ENCODE measurements around the gene COL27A1.

Gene COL27A1

DNA sequence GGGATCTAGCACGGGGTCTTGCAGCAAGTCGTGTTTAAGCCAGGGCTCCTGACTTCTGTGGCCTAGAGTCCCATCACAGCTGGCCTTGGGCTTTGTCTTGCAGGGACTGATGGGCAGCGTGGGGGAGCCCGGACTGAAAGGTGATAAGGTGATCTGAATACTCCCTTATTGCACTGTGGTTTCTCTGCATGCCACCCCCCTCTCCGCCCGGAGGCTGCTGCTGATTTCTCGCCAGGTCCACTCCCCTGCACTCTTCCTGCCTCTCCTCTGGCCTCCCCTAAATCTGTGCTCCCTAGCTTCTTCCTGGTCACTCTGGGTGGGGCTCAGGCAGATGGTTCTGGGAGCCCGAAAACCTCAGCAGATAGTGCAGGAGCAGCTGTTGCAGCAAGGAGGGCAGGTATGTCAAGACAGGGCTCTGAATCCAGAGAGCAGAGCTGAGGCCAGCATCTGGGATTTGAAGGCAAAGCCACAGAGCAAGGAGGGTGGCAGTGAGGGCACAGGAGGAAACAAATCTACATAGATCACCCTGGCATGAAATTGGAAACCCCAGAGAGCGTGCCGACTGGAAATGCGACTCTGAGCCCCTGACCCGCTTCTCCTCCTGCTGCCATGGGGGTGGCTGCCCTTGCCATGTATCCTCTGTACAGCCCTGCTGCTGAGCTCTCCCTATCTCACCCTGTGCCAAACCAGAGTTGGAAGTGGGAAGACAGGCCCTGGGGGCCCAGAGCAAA lies 76.5 kb downstream of the COL27A1 start:
- H3K4me3 ChIP-seq (replicated peaks; ENCODE audit: insufficient read depth, low read length): no peak overlapping the region
- TF ChIP-seq, protein P1, sequence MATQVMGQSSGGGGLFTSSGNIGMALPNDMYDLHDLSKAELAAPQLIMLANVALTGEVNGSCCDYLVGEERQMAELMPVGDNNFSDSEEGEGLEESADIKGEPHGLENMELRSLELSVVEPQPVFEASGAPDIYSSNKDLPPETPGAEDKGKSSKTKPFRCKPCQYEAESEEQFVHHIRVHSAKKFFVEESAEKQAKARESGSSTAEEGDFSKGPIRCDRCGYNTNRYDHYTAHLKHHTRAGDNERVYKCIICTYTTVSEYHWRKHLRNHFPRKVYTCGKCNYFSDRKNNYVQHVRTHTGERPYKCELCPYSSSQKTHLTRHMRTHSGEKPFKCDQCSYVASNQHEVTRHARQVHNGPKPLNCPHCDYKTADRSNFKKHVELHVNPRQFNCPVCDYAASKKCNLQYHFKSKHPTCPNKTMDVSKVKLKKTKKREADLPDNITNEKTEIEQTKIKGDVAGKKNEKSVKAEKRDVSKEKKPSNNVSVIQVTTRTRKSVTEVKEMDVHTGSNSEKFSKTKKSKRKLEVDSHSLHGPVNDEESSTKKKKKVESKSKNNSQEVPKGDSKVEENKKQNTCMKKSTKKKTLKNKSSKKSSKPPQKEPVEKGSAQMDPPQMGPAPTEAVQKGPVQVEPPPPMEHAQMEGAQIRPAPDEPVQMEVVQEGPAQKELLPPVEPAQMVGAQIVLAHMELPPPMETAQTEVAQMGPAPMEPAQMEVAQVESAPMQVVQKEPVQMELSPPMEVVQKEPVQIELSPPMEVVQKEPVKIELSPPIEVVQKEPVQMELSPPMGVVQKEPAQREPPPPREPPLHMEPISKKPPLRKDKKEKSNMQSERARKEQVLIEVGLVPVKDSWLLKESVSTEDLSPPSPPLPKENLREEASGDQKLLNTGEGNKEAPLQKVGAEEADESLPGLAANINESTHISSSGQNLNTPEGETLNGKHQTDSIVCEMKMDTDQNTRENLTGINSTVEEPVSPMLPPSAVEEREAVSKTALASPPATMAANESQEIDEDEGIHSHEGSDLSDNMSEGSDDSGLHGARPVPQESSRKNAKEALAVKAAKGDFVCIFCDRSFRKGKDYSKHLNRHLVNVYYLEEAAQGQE (IDR thresholded peaks at IDR 0.05; ENCODE audit: insufficient replicate concordance, low read depth): no peak
- no peak for TF ChIP-seq SPI1 (IDR thresholded peaks at IDR 0.05; ENCODE audit: borderline replicate concordance, low read depth)
- TF ChIP-seq, protein P2, sequence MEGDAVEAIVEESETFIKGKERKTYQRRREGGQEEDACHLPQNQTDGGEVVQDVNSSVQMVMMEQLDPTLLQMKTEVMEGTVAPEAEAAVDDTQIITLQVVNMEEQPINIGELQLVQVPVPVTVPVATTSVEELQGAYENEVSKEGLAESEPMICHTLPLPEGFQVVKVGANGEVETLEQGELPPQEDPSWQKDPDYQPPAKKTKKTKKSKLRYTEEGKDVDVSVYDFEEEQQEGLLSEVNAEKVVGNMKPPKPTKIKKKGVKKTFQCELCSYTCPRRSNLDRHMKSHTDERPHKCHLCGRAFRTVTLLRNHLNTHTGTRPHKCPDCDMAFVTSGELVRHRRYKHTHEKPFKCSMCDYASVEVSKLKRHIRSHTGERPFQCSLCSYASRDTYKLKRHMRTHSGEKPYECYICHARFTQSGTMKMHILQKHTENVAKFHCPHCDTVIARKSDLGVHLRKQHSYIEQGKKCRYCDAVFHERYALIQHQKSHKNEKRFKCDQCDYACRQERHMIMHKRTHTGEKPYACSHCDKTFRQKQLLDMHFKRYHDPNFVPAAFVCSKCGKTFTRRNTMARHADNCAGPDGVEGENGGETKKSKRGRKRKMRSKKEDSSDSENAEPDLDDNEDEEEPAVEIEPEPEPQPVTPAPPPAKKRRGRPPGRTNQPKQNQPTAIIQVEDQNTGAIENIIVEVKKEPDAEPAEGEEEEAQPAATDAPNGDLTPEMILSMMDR (IDR thresholded peaks at IDR 0.05; ENCODE audit: insufficient read depth, low read length): no peak
- TF ChIP-seq POLR2AphosphoS5 (IDR thresholded peaks at IDR 0.05; ENCODE audit: low read depth): no peak
- TF ChIP-seq GABPA (IDR thresholded peaks at IDR 0.05; ENCODE audit: low read depth): no peak
- H3K27me3 ChIP-seq (ENCODE audit: insufficient read depth, poor library complexity, severe bottlenecking): peaks cover 2% of the 10 kb centered on the region
- no peak for DNase-seq (ENCODE audit: low read depth in 1 of 2, low spot score in 1 of 2)
- H3K27ac ChIP-seq (replicated peaks): no peak overlapping the region

DNA sequence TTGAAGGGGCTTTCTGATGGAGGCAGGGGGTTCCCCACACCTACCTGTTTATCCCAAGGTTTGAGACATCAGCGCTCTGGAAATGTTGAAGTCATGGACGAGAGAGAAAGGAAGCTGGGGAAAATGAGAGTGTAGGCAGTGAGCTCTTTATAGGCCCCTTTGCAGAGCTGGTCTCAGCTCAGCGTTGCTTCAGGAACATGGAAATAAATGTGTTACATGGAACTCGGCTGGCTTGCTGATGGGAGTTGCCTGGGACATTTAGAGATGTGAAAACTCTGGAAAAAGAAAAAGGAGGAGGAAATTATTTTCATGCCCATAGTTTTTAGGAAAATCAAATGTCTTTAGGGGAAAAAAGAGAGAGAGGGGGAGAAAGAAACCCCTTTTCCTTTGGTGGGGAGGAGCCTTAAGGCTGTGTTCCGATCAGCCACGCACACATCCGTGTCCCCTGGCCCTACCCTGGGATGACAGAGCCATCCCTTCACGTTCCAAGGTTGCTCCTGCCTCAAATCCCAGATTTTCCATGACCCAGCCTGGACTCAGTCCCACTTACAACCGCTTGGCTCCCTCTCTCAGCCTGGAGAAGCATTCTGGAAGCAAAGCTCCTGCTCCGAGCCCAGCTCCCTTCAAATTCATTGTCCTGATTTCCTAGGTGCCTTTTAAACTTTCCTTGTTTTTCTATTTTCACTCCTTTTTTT lies 78.3 kb downstream of the COL27A1 start:
- H3K27ac ChIP-seq (replicated peaks): no peak overlapping the region
- H3K27me3 ChIP-seq (ENCODE audit: insufficient read depth, poor library complexity, severe bottlenecking): peaks cover 4% of the 10 kb centered on the region
- TF ChIP-seq, protein P1 (IDR thresholded peaks at IDR 0.05; ENCODE audit: insufficient replicate concordance, low read depth): no peak
- TF ChIP-seq SPI1 (IDR thresholded peaks at IDR 0.05; ENCODE audit: borderline replicate concordance, low read depth): no peak
- TF ChIP-seq GABPA (IDR thresholded peaks at IDR 0.05; ENCODE audit: low read depth): no peak
- no peak for TF ChIP-seq POLR2AphosphoS5 (IDR thresholded peaks at IDR 0.05; ENCODE audit: low read depth)
- TF ChIP-seq, protein P2 (IDR thresholded peaks at IDR 0.05; ENCODE audit: insufficient read depth, low read length): no peak
- no peak for DNase-seq (ENCODE audit: low read depth in 1 of 2, low spot score in 1 of 2)
- no peak overlapping the region for H3K4me3 ChIP-seq (replicated peaks; ENCODE audit: insufficient read depth, low read length)

DNA sequence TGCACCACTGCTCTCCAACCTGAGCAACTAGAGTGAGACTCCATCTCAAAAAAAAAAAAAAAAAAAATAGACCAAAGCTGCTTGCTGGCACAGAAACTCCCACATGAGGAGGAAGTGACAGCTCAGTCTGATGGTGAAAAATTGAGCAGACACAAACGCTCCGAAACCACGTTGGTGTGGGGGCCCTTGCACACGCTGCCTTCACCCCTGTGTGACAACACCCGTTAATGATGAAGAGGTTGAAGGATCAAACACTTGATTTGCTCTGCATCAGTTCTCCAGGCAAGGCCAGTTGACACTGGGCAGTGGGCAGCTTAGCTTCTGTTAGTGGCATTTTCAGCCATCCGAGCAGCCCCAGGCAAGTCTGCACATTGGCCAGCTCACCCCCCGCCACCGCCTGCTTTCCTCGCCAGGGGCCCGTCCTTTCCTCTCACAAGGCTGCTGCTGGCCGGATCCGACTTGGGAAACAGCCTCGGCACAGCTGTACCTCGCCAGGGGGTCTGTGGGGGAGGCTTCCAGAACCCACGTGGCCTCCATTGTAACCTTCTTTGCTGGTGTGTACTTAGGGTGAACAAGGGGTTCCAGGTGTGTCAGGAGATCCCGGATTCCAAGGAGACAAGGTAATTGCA lies 79.8 kb downstream of the COL27A1 start:
- TF ChIP-seq, protein P1 (IDR thresholded peaks at IDR 0.05; ENCODE audit: insufficient replicate concordance, low read depth): no peak
- peak; percentile 16; the same call in 1 of the 2 replicates for TF ChIP-seq SPI1 (IDR thresholded peaks at IDR 0.05; ENCODE audit: borderline replicate concordance, low read depth)
- Histone ChIP-seq H3K27ac (replicated peaks) (no peak overlapping the region), H3K4me3 (replicated peaks; ENCODE audit: insufficient read depth, low read length) (0 out of 2 replicates have a peak overlapping the region, but pooled peaks have one; percentile 5), H3K27me3 (ENCODE audit: insufficient read depth, poor library complexity, severe bottlenecking) (peaks cover 4% of the 10 kb centered on the region)
- DNase-seq (ENCODE audit: low read depth in 1 of 2, low spot score in 1 of 2): peak; percentile 14 to 37
